Measurements from ENCODE around the gene PALM3. TPM values are rescaled to one million over a fixed set of nuclear protein-coding genes. Genes with fewer than 3 reads are reported as not detected.
A peak's percentile ranks its signal among the peaks of the same experiment; 100 is the strongest.

The PALM3 gene
- not detected for total RNA-seq

- H3K4me1 Mint-ChIP-seq (ENCODE audit: low read depth): peaks cover 15% of the 10 kb centered on the region
- H3K4me3 Mint-ChIP-seq: no peak within 1 kb of the TSS
- peaks cover 34% of the 10 kb centered on the region for H3K27me3 Mint-ChIP-seq
- H3K27ac Mint-ChIP-seq: no peak within 1 kb of the TSS
- ChIA-PET CTCF (interaction anchor here (3.9 to 7.0 kb wide), 3 partner anchors 10 to 15 kb away, joined by 24 to 86 read pairs (median 69); partner anchors contain the start of gene MISP3), POLR2A (no interaction called here)
- no peaks in the 10 kb centered on the region for H3K9me3 Mint-ChIP-seq
- no peak for DNase-seq
- intact Hi-C loops (cut with micrococcal nuclease): no loop called here
- TF ChIP-seq, protein P1, sequence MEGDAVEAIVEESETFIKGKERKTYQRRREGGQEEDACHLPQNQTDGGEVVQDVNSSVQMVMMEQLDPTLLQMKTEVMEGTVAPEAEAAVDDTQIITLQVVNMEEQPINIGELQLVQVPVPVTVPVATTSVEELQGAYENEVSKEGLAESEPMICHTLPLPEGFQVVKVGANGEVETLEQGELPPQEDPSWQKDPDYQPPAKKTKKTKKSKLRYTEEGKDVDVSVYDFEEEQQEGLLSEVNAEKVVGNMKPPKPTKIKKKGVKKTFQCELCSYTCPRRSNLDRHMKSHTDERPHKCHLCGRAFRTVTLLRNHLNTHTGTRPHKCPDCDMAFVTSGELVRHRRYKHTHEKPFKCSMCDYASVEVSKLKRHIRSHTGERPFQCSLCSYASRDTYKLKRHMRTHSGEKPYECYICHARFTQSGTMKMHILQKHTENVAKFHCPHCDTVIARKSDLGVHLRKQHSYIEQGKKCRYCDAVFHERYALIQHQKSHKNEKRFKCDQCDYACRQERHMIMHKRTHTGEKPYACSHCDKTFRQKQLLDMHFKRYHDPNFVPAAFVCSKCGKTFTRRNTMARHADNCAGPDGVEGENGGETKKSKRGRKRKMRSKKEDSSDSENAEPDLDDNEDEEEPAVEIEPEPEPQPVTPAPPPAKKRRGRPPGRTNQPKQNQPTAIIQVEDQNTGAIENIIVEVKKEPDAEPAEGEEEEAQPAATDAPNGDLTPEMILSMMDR (IDR thresholded peaks at IDR 0.05): no peak
- H3K36me3 Mint-ChIP-seq (ENCODE audit: low read depth): no peaks in the 10 kb centered on the region
- ATAC-seq: no peak
Measured at GRCh38 chr19:14061751-14062557, at the start of gene PALM3. Gene PALM3 (minus strand): TSS chr19:14062076. CDS start chr19:14061980, 96 bp downstream.

GRCh38 chr19:14111486-14111885 lies 49.6 kb upstream of the PALM3 start:
- ChIA-PET POLR2A (interaction anchor here (1.1 kb wide), 1 partner anchor 18 kb away, joined by 3 read pairs; no protein-coding TSS in a partner anchor), CTCF (interaction anchor here (1.3 kb wide), 1 partner anchor 237 kb away, joined by 3 read pairs; no protein-coding TSS in a partner anchor)
- intact Hi-C loops (cut with micrococcal nuclease): no loop called here
- Mint-ChIP-seq H3K27me3 (no peaks in the 10 kb centered on the region), H3K27ac (no peak overlapping the region), H3K4me1 (ENCODE audit: low read depth) (peaks cover 44% of the 10 kb centered on the region), H3K9me3 (no peaks in the 10 kb centered on the region), H3K4me3 (no peak overlapping the region), H3K36me3 (ENCODE audit: low read depth) (no peaks in the 10 kb centered on the region)
- DNase-seq (no peak), ATAC-seq (no peak)
- TF ChIP-seq, protein P1 (IDR thresholded peaks at IDR 0.05): no peak

DNA sequence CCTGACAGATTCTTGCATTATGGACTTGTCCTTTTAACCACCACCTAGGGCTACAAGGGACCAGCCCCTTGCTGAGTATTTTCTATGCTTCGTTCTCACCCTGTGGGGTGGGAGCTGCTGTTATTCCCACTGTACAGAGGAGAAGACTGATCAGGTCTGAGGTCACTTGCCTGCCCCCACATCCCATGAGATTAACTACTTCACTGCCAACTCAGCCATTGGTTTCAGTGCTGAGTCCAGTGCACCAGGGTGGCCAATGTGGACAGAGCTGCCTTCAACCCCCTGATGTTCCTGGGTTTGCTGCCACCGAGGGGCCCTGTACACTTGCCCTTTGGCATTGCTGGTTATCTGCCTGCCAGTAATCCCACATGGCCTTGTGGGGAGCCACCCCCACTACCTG lies 48.8 kb upstream of the PALM3 start:
- H3K4me1 Mint-ChIP-seq (ENCODE audit: low read depth): peaks cover 36% of the 10 kb centered on the region
- CTCF ChIA-PET: interaction anchor here (1.0 to 1.3 kb wide), 2 partner anchors 26 to 237 kb away, joined by 3 to 5 read pairs; partner anchors contain the start of gene ASF1B
- TF ChIP-seq, protein P1 (IDR thresholded peaks at IDR 0.05): no peak
- no peak for ATAC-seq
- H3K4me3 Mint-ChIP-seq: no peak overlapping the region
- H3K9me3 Mint-ChIP-seq: no peaks in the 10 kb centered on the region
- intact Hi-C loops (cut with micrococcal nuclease): no loop called here
- POLR2A ChIA-PET: no interaction called here
- no peaks in the 10 kb centered on the region for H3K27me3 Mint-ChIP-seq
- DNase-seq: no peak
- peak overlapping the region; percentile 23 for H3K27ac Mint-ChIP-seq
- H3K36me3 Mint-ChIP-seq (ENCODE audit: low read depth): no peaks in the 10 kb centered on the region

GRCh38 chr19:14107581-14108461 lies 45.9 kb upstream of the PALM3 start:
- Mint-ChIP-seq H3K4me3 (no peak overlapping the region), H3K27ac (no peak overlapping the region), H3K36me3 (ENCODE audit: low read depth) (no peaks in the 10 kb centered on the region), H3K27me3 (no peaks in the 10 kb centered on the region), H3K9me3 (no peaks in the 10 kb centered on the region), H3K4me1 (ENCODE audit: low read depth) (peaks cover 15% of the 10 kb centered on the region)
- no peak for DNase-seq
- TF ChIP-seq, protein P1 (IDR thresholded peaks at IDR 0.05): no peak
- CTCF ChIA-PET: no interaction called here
- POLR2A ChIA-PET: no interaction called here
- intact Hi-C loops (cut with micrococcal nuclease): no loop called here
- ATAC-seq: no peak
